ENCODE data around the gene RPS6KC1.
A peak's percentile ranks its signal among the peaks of the same experiment; 100 is the strongest.

RPS6KC1 gene

GRCh38 chr1:213051127-213051880 is at the start of gene RPS6KC1:
RPS6KC1 (plus strand) TSS chr1:213051241; CDS start chr1:213051405, 164 bp downstream.
- peak; percentile 49 for DNase-seq (ENCODE audit: extremely low read depth, low read depth)
- no peak for TF ChIP-seq CTCF (IDR thresholded peaks at IDR 0.05; ENCODE audit: low read depth, low read length, missing control alignments)
- peak within 1 kb of the TSS; percentile 94 for H3K4me3 ChIP-seq (replicated peaks; ENCODE audit: low read depth, low read length)

GRCh38 chr1:213003256-213003655 is 47.8 kb upstream of the RPS6KC1 start:
- no peak overlapping the region for H3K4me3 ChIP-seq (replicated peaks; ENCODE audit: low read depth, low read length)
- no peak for DNase-seq (ENCODE audit: extremely low read depth, low read depth)
- TF ChIP-seq CTCF (IDR thresholded peaks at IDR 0.05; ENCODE audit: low read depth, low read length, missing control alignments) = no peak

- TF ChIP-seq CTCF (IDR thresholded peaks at IDR 0.05; ENCODE audit: low read depth, low read length, missing control alignments) = no peak
- DNase-seq (ENCODE audit: extremely low read depth, low read depth) = no peak
- H3K4me3 ChIP-seq (replicated peaks; ENCODE audit: low read depth, low read length) = no peak overlapping the region
Observed at GRCh38 chr1:213008564-213008963, 42.5 kb upstream of the RPS6KC1 start.

- no peak for DNase-seq (ENCODE audit: extremely low read depth, low read depth)
- peak overlapping the region; percentile 83 for H3K4me3 ChIP-seq (replicated peaks; ENCODE audit: low read depth, low read length)
- TF ChIP-seq CTCF (IDR thresholded peaks at IDR 0.05; ENCODE audit: low read depth, low read length, missing control alignments) = no peak
Observed at GRCh38 chr1:213014642-213015041, 36.4 kb upstream of the RPS6KC1 start.

- H3K4me3 ChIP-seq (replicated peaks; ENCODE audit: low read depth, low read length) = peak within 1 kb of the TSS; percentile 83
- peak; percentile 96 for DNase-seq (ENCODE audit: extremely low read depth, low read depth)
- no peak for TF ChIP-seq CTCF (IDR thresholded peaks at IDR 0.05; ENCODE audit: low read depth, low read length, missing control alignments)
Observed at GRCh38 chr1:213015099-213016050, 35.7 kb upstream of the RPS6KC1 start, which contains the start of gene ANGEL2. ANGEL2 (minus strand) TSS chr1:213015867; CDS start chr1:213015671, 196 bp downstream.

- H3K4me3 ChIP-seq (replicated peaks; ENCODE audit: low read depth, low read length) = no peak overlapping the region
- TF ChIP-seq CTCF (IDR thresholded peaks at IDR 0.05; ENCODE audit: low read depth, low read length, missing control alignments) = no peak
- DNase-seq (ENCODE audit: extremely low read depth, low read depth) = no peak
Observed at GRCh38 chr1:213017447-213018273, 33.4 kb upstream of the RPS6KC1 start.

All from HFF-Myc (cell line).